Measurements from ENCODE around the gene P4HA2.

The P4HA2 gene

DNA sequence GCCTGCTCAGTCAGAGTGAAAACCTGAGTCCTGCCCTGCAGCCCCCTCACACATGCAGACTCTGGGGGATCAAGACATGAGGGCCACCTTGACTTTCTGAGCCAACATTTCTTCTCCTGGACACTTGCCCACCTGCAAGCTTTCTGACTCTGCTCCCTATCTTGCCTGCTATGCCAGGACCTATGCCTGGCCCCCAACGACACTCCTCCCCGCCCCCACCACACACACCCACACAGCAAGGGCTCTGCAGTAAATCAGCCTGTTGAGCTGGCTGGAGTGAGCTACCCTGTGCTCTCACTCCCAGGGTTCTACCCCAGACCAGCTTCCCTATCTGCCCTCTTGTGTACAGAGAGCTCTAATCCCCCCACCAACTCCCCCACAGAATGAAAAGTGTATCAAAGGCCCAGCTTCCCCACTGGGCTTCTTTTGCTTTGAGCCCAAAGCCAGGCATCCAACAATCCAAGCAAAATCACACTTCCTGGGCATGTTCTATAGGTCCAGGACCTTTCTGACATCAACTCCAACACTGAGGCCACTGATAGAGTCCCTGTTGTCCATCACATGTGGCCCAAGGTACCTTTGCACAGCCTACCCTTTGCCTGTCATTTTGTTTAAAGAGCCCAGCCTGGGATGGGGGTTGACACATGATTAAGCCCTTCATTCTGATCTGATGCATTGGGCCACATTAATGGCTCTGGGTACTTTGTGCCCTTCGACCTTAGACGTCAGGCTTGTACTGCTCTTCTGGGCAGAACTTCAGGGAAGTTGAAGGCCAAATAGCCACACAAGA lies 37.1 kb upstream of the P4HA2 start:
- DNase-seq: no peak

DNA sequence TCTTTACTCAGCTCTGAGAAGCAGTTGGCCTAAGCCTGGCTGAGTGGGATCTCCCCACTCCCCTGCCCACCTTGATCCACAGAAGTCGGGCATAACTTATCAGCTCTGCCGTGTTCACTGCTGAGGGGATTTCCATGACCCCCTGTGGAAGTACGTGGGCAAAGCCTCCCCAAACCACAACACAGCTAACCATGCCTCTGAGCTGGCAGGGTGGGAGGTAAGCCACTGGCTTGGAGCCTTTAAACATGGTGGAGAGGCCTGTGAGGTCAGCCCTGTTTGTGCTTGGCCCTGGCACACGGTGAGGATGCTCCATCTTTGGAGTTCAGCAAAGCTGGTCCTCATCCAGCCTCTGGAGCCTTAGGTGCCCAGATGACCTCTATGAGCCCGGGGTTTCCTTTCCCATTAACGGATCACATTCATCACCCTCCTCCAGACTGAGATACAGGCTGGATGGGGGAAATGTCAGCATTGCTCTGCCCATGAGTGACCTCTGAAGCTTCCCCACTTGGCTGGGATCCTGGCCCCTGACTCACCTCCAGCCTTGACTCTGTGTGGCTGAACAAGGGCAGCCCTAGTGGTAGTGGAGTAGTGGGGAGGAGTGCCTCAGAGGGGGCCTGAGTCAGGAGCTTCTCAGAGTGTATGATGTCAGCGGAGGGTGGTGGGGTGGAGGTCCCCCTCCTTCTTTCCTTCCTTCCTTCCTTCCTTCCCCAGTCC lies 36.1 kb upstream of the P4HA2 start:
- DNase-seq: peak; percentile 88

GRCh38 chr5:132262882-132263547 lies 35.4 kb upstream of the P4HA2 start:
- DNase-seq: no peak

DNA sequence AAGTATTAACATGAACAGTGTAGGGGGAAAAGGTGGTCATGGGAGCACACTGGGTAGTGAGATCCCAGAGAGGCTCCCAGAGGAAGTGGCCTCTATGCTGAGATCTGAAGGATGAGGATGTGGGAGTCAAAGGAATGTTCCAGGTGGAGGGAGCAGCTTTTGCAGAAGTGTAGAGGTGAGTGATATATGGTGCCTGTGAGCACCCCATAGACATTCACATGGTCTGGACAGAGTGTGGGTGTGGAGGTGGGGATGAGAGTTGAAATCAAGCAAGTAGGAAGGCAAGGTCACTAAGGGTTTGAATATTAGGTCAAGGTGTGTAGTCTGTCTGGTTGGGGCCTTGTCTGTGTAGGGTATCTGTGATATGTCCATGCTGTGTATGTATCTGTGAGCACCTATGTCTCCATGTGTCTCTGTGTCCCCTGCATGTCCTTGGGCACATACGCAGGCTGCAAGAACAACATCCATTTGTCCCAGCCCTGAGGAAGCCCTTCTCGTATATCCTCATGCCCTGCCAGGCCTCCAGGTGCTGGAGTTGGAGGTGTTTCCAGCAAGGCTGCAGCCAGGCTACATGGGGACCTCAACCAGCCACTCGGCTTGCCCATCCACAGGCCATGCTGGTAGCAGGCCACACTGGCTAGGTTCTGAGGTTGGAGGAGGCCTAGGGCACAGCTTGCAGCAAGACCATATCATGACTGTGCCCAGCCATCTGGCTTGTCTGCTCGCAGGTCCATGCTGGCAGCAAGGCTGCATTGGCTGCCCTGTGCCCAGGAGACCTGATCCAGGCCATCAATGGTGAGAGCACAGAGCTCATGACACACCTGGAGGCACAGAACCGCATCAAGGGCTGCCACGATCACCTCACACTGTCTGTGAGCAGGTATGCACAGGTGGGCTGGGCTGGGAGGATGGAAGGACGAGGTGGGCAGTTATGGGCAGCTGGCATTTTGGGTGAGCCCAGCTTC lies 34.5 kb upstream of the P4HA2 start:
- no peak for DNase-seq

DNA sequence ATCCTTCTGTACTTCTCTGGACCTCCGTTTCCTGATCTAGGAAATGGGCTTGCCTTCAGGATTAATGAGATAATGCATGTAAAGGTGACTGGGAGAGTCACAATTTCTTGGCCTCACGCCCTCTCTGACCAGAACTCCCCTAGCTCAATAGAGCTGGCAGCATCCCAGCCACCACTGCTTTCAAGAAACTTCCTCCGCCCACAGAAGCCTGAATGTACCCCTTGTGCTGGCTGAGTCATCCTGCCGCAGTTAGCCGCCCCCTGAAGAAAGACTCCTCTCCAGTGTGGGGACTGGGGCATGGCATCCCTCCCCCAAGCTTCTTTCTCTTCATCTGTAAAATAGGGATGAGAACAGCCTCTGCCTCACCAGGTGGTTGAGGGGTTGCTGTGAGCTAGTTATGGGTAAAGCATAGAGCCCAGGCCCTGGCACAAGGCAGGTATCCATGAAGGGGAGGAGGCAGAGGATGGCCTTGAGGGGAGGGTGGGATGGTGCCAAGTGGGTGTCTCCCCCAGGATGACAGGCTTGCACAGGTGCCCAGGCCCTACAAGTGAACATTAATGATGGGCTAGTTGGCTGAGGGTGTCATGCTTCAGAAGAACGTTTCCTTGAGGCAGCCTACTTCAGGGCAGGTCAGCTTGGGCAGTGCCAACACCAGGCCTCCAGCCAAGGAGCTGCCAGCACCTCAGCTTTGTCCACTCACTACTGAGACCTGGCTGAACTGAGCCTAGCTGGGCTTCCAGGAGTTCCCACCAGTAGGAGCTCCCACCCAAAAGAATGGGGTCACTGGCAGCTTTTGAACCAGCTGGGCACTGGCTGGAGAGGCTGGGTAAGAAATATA lies 33.3 kb upstream of the P4HA2 start:
- no peak for DNase-seq

GRCh38 chr5:132260051-132260450 lies 32.4 kb upstream of the P4HA2 start:
- no peak for DNase-seq

- DNase-seq: peak; percentile 42
Measured at GRCh38 chr5:132259069-132259851, 31.6 kb upstream of the P4HA2 start.

- DNase-seq: no peak
Measured at GRCh38 chr5:132258102-132259068, 30.7 kb upstream of the P4HA2 start.

DNA sequence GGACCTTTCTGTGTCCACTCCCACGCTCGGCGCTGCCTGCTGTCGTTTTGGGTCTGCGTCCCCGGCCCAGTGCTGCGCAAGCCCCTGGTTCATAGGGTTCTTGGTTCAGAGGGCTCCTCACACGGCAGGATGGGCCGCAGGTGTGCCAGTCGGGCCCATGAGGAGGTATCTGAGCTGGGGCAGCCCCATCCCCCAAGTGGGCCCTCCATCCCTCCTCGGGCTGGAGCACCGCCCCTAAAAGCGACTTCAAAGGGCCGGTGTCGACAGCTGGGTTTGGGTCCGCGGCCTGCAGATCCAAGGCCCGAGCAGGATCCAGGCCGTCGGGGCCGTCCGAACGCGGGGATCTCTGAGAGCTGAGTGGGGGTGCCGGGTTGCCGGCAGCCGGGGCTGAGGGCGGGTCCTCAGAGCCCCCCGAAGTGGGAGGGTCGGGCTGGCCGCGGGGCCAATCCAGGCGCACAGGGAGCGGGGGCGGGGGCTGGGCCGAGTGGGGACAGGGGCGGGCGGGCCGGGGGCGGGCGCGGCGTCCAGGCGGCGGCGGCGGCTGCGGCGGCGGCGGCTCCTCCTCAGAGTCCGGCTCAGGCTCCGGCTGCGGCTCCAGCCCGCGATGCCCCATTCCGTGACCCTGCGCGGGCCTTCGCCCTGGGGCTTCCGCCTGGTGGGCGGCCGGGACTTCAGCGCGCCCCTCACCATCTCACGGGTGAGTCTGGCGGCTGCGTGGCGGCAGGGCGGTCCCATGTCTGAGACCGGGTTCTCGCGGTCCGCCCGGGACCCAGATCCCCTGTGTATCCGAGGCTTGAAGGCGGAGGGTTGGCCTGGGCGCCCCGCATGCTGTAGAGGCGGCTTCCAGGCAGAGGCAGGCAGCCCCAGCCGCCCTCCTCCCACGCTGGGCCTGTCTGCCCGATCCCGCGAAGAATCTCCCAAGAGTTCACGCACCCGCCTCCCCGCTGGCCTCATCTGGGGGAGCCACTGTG lies 29.8 kb upstream of the P4HA2 start, which contains the start of gene PDLIM4:
TSS of gene PDLIM4 (plus strand) at position 566 of the 971 bp plus-strand sequence. CDS start at position 605, 39 bp downstream.
- DNase-seq: no peak

DNA sequence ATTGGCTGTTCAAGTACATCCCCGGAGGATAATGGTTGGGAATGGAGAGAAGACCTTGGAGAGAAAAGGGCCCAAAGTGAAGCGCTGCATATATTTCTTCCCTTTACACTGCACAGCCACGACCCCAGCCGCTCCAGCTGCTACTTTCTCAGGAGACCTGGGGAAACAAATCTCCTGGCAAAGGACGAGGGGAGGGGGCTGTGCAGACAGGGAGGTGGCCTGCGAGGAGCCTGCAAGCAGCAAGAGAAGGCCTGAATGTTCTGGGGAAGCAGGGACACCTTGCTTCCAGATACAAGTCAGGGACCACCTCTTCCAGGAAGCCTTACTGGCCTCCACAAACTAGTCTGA lies 29.1 kb upstream of the P4HA2 start:
- DNase-seq: no peak

DNA sequence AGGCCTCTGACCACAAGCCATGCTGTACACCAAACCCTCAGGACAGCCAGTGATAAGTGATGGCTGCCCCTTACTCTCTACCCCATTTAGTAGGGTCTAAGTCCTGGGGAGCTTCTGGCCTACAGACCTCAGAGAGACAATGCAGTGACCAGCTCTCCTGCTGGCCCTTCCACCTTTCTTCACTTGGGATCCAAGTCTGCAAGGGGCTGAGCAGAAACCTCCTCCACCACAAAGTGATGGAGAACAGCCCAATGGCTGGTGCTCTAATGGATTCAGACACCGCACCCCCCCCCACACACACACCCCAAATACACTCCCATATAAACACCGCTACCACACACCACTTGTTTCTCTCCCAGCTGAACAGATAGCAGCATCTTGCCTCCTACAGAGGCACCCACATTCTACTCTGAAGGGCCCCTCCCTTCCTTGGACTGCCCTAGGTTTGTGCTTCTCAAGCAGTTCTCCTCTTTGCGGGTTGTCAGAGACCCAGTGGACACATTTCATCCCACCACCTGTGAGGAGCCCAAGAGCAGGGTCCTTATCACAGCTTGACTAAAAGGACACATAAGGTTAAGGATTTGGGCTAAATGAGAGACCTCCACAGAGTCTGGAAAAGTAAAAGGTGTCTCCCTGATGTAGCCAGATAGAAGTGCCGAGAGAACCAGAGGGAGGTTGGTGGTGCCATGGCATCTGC lies 28.6 kb upstream of the P4HA2 start:
- no peak for DNase-seq

GRCh38 chr5:132254321-132254977 lies 26.8 kb upstream of the P4HA2 start:
- DNase-seq: no peak

DNA sequence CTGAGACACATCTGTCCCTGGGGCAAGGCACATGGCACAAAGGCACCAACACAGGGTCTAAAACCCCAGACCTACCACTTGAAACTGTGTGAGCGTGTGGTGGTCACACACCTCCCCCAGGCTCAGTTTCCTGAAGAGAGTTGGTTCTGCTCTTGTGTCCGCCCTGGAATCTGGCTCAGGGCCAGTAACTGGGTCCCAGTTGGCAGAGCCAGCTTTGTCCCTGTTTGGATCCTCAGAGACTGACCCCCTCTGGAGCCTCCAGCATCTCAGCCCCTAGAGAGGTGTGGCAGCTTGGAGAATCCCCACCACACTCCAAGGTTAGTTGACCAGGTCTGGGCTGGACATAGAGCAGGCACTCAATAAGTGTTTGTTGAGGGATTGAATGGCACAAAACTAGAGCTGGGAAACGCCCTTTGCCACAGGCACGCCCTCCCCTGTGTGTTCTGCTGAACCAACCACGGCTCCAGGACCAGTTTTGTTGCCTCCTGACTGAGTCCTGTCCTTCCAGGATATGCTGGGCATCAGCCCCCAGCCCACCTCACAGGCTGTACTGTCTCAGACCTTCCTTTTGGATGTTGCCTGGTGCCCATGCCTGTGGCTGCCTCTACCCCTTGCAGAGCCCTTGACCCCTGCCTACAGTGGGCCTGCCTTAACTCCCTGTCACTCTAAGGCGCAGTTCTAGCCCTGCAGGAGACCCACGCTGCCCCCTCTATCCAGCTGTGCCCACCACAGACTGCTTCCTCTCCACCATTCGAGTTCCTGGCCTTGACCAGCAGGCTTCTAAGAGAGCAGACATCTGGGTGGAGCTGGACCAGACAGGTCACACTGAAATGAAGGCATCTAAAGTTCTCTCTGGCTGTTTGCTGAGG lies 26.0 kb upstream of the P4HA2 start:
- no peak for DNase-seq

DNA sequence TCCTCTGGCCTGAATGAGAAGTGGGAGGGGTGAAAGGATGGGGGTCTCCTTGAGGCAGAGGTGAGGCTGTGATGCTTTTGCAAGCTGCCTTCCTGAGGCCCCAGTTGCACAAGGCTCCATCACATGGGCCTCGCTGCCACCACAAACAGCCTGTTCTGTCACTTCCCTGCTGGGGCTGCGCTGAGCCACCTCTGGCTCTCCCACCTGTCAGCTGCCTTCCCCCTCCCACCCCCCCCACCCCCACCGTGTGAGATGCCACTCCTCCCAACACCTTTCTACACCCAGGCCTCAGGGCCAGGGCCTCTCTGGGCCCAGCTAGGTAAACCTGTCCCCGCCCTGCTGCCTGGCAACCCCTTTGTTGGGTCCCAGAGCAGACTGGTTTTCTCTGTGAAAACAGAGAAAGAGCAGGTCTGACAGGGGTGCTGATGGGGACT lies 25.4 kb upstream of the P4HA2 start:
- no peak for DNase-seq

- DNase-seq: no peak
Measured at GRCh38 chr5:132251220-132251725, 23.6 kb upstream of the P4HA2 start.

DNA sequence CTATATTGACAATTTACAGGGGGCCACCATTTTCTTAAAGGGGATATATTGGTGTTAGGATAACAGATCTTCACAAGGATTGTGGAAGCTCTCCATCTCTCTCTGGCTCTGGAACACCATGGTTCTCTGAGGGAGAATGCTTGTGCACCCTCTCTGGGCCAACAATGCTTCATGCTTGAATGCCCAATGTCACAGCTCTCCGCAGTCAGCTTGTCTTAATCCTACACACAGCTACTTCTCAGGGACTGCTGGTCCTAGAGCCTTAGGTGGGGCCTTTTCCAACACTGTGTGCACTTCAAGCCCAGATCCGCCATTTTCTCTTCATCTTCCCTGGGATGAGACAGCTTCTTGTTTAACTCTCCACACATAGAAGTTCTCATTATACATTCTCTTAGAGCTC lies 22.9 kb upstream of the P4HA2 start:
- no peak for DNase-seq

All from GOT3 (cell line).